Spleen (tissue), 11 donors: ENCODE results near the gene SAE1. TPM values are rescaled to one million over a fixed set of nuclear protein-coding genes. Genes with fewer than 3 reads are reported as not detected.

Experiments used
- DNase-seq: peaks from one replicate; pipeline ENCODE4 v3.0.0-alpha.2; 2020
- H3K27ac ChIP-seq, 8 donors: fragments of 200-600 bp; sonication (generic) in 7 of 8; 1 replicate in 4 of 8; 2 replicates in 4 of 8; pipeline versions ENCODE4 v1.5.0 to v1.8.0; 2016 to 2021; ENCODE audit warnings: inconsistent platforms in 4 of 8, mild to moderate bottlenecking in 4 of 8, moderate library complexity in 1 of 8
- H3K27me3 ChIP-seq, 7 donors: fragments of 200-600 bp; sonication (generic) in 6 of 7; replicated peaks in 1 of 7; 1 replicate in 4 of 7; 2 replicates in 3 of 7; pipeline versions ENCODE4 v1.5.0 to v1.8.0; 2016 to 2021; ENCODE audit warnings: inconsistent platforms in 3 of 7, mild to moderate bottlenecking in 1 of 7
- H3K36me3 ChIP-seq, 6 donors: fragments of 200-600 bp; sonication (generic) in 5 of 6; 1 replicate in 4 of 6; 2 replicates in 2 of 6; pipeline versions ENCODE4 v1.5.0 to v1.8.0; 2016 to 2021; ENCODE audit warnings: inconsistent platforms in 2 of 6
- H3K4me1 ChIP-seq, 6 donors: fragments of 200-600 bp; sonication (generic) in 5 of 6; 1 replicate in 3 of 6; 2 replicates in 3 of 6; pipeline versions ENCODE4 v1.5.0 to v1.8.0; 2016 to 2021; ENCODE audit warnings: inconsistent platforms in 3 of 6
- H3K4me3 ChIP-seq, 8 donors: fragments of 200-600 bp; sonication (generic) in 7 of 8; 1 replicate in 4 of 8; 2 replicates in 4 of 8; pipeline versions ENCODE4 v1.5.0 to v1.8.0; 2016 to 2021; ENCODE audit warnings: inconsistent platforms in 4 of 8, mild to moderate bottlenecking in 4 of 8, moderate library complexity in 2 of 8
- H3K9me3 ChIP-seq, 8 donors: fragments of 200-600 bp; sonication (generic) in 7 of 8; 1 replicate in 4 of 8; 2 replicates in 4 of 8; pipeline versions ENCODE4 v1.5.0 to v1.8.0; 2016 to 2021; ENCODE audit warnings: inconsistent platforms in 4 of 8
- POLR2A ChIP-seq, 3 donors: fragments of 450-650 bp; IDR thresholded peaks; one replicate each; pipeline ENCODE4 v1.5.1; 2017; ENCODE audit warnings: antibody characterized with exemption in 3 of 3, mild to moderate bottlenecking in 1 of 3
- POLR2AphosphoS5 ChIP-seq, 3 donors: sonication (generic); formaldehyde crosslinking; IDR thresholded peaks; one replicate each; pipeline ENCODE4 v1.5.1; 2017; ENCODE audit warnings: antibody characterized with exemption in 3 of 3
- WGBS, 5 donors: extraction: QIAGEN DNeasy Blood & Tissue Kit in 3 of 5; methylation state at CpG; one replicate each; pipeline versions ENCODE4 v1.1.5 to v1.1.7; 2013 to 2018; 5-methylcytosine and 5-hydroxymethylcytosine counted together
- intact Hi-C: fragments of 100-400 bp; cut with DNase I; formaldehyde crosslinking; loops from one replicate; pipeline ENCODE4 v1.15.0; 2023; ENCODE audit warnings: low total_unique reads
- polyA plus RNA-seq, 3 donors: library from polyadenylated mRNA; stranded (reverse); fragments of 200-250 nt; gene quantifications; one replicate each; pipeline ENCODE4 v1.2.1, GENCODE V29; 2013
- total RNA-seq, 7 donors: library from RNA; depleted of rRNA in 3 of 7; stranded (reverse); fragments of >200 nt in 3 of 7; fragmentation: NEBNext Ultra II Directional in 4 of 7; extraction: Animal tissue kit (Norgen Biotek cat#: 25700) in 4 of 7; gene quantifications; one replicate each; pipeline versions ENCODE4 v1.1.0 to v1.2.1, GENCODE V29; 2016 to 2021
- TF ChIP-seq, protein P1 (sequence below), 11 experiments: fragments of 200-600 bp in 7 of 11; fragments of 450-650 bp in 4 of 11; sonication (generic) in 4 of 11; IDR thresholded peaks in 8 of 11; conservative IDR thresholded peaks in 3 of 11; 1 replicate in 7 of 11; 2 replicates in 4 of 11; pipeline versions ENCODE4 v1.4.0 to v1.8.0; 2016 to 2021; ENCODE audit warnings: antibody characterized with exemption in 11 of 11, inconsistent platforms in 4 of 11, mild to moderate bottlenecking in 1 of 11
- donor health status: healthy with polysubstance abuse.
- donor health status: DM: no; HTN: no; CAD: no; lungs with moderate emphysema.
- donor health status: DM: no; HTN: no; CAD: no.
- donor health status: Bipolar disorder and iron deficiency.
- donor health status: healthy.
- donor health status: DM: no; HTN: no; CAD: no.
- donor health status: DM: yes; HTN: yes; CAD: no.

The SAE1 gene
- total and polyA plus RNA-seq, 10 donors, result 28.1 to 72.4 (median 55.9) TPM

- intact Hi-C loops, result no loop called here
- peaks cover 0 to 66% (median 12%) of the 10 kb centered on the region in 6 donors for H3K4me1 ChIP-seq
- TF ChIP-seq POLR2A (IDR thresholded peaks at IDR 0.05) (no peak), POLR2AphosphoS5 (IDR thresholded peaks at IDR 0.05) (no peak)
- TF ChIP-seq, protein P1, sequence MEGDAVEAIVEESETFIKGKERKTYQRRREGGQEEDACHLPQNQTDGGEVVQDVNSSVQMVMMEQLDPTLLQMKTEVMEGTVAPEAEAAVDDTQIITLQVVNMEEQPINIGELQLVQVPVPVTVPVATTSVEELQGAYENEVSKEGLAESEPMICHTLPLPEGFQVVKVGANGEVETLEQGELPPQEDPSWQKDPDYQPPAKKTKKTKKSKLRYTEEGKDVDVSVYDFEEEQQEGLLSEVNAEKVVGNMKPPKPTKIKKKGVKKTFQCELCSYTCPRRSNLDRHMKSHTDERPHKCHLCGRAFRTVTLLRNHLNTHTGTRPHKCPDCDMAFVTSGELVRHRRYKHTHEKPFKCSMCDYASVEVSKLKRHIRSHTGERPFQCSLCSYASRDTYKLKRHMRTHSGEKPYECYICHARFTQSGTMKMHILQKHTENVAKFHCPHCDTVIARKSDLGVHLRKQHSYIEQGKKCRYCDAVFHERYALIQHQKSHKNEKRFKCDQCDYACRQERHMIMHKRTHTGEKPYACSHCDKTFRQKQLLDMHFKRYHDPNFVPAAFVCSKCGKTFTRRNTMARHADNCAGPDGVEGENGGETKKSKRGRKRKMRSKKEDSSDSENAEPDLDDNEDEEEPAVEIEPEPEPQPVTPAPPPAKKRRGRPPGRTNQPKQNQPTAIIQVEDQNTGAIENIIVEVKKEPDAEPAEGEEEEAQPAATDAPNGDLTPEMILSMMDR (IDR thresholded peaks at IDR 0.05 in 8 of 11, conservative IDR thresholded peaks at IDR 0.05 in 3 of 11), result no peak
- H3K36me3 ChIP-seq, result peaks cover 5 to 95% (median 53%) of the 10 kb centered on the region in 6 donors
- H3K9me3 ChIP-seq, result no peaks in the 10 kb centered on the region
- DNase-seq, result no peak
- WGBS, 5 donors, result 73 to 82% (median 77%) methylated on average over 5 of the region's 5 CpGs
- H3K27me3 ChIP-seq, result no peaks in the 10 kb centered on the region
- H3K27ac ChIP-seq, result peak overlapping the region in 4 of 8 donors; percentile 9 to 49 (median 28)
- no peak overlapping the region for H3K4me3 ChIP-seq
Observed at GRCh38 chr19:47145639-47146486, 15.2 kb downstream of the SAE1 start.

- Histone ChIP-seq H3K27me3 (no peaks in the 10 kb centered on the region), H3K9me3 (no peaks in the 10 kb centered on the region), H3K4me3 (no peak overlapping the region), H3K36me3 (peaks cover 5 to 98% (median 63%) of the 10 kb centered on the region in 6 donors), H3K4me1 (peaks cover 3 to 58% (median 11%) of the 10 kb centered on the region in 6 donors), H3K27ac (peak overlapping the region in 4 of 8 donors; percentile 9 to 49 (median 28))
- WGBS, 5 donors, result 82 to 92% (median 83%) methylated on average over 2 of the region's 2 CpGs
- no peak for TF ChIP-seq POLR2A (IDR thresholded peaks at IDR 0.05)
- TF ChIP-seq, protein P1 (IDR thresholded peaks at IDR 0.05 in 8 of 11, conservative IDR thresholded peaks at IDR 0.05 in 3 of 11), result no peak
- TF ChIP-seq POLR2AphosphoS5 (IDR thresholded peaks at IDR 0.05), result no peak
- DNase-seq, result no peak
- intact Hi-C loops, result no loop called here
Observed at GRCh38 chr19:47146920-47147319, 16.3 kb downstream of the SAE1 start.

GRCh38 chr19:47151627-47152026 lies 21.0 kb downstream of the SAE1 start:
- H3K27me3 ChIP-seq, result no peaks in the 10 kb centered on the region
- WGBS, 5 donors, result 93 to 98% (median 95%) methylated on average over 3 of the region's 3 CpGs
- intact Hi-C loops, result no loop called here
- H3K27ac ChIP-seq, result no peak overlapping the region
- H3K36me3 ChIP-seq, result peaks cover 5 to 98% (median 59%) of the 10 kb centered on the region in 6 donors
- peaks cover 17 to 68% (median 40%) of the 10 kb centered on the region in 6 donors for H3K4me1 ChIP-seq
- TF ChIP-seq, protein P1 (IDR thresholded peaks at IDR 0.05 in 8 of 11, conservative IDR thresholded peaks at IDR 0.05 in 3 of 11), result no peak
- TF ChIP-seq POLR2AphosphoS5 (IDR thresholded peaks at IDR 0.05) (no peak), POLR2A (IDR thresholded peaks at IDR 0.05) (no peak)
- DNase-seq, result no peak
- no peaks in the 10 kb centered on the region for H3K9me3 ChIP-seq
- H3K4me3 ChIP-seq, result no peak overlapping the region

- intact Hi-C loops, result no loop called here
Observed at GRCh38 chr19:47152205-47152604, 21.6 kb downstream of the SAE1 start.

More at GRCh38 chr19:47152205-47152604, 21.6 kb downstream of the SAE1 start:
- Histone ChIP-seq H3K27me3 (no peaks in the 10 kb centered on the region), H3K36me3 (peaks cover 5 to 98% (median 56%) of the 10 kb centered on the region in 6 donors), H3K4me1 (peaks cover 23 to 71% (median 46%) of the 10 kb centered on the region in 6 donors), H3K9me3 (no peaks in the 10 kb centered on the region), H3K4me3 (no peak overlapping the region), H3K27ac (no peak overlapping the region)
- TF ChIP-seq, protein P1 (IDR thresholded peaks at IDR 0.05 in 8 of 11, conservative IDR thresholded peaks at IDR 0.05 in 3 of 11), result no peak
- no peak for TF ChIP-seq POLR2AphosphoS5 (IDR thresholded peaks at IDR 0.05)
- no peak for TF ChIP-seq POLR2A (IDR thresholded peaks at IDR 0.05)
- no peak for DNase-seq
- 71 to 91% (median 85%) methylated on average over 1 of the region's 1 CpG for WGBS, 5 donors
